Tibial nerve (tissue), 4 donors: ENCODE results near the gene CLASP2.

ENCODE experiments used
- CTCF ChIP-seq, 5 experiments: fragments of 200-600 bp in 3 of 5; fragments of 450-650 bp in 2 of 5; sonication (generic) in 3 of 5; IDR thresholded peaks; one replicate each; pipeline ENCODE4 v1.5.1; 2016 to 2019; ENCODE audit warnings: antibody characterized with exemption in 5 of 5, mild to moderate bottlenecking in 3 of 5, moderate library complexity in 2 of 5
- EP300 ChIP-seq, 2 donors: sonication (generic); formaldehyde crosslinking; IDR thresholded peaks; one replicate each; pipeline ENCODE4 v1.6.1; 2017; ENCODE audit warnings: antibody characterized with exemption in 2 of 2, mild to moderate bottlenecking in 1 of 2
- POLR2A ChIP-seq, 2 donors: fragments of 450-650 bp; IDR thresholded peaks; one replicate each; pipeline ENCODE4 v1.6.1; 2017; ENCODE audit warnings: antibody characterized with exemption in 2 of 2, mild to moderate bottlenecking in 2 of 2, moderate library complexity in 2 of 2

DNA sequence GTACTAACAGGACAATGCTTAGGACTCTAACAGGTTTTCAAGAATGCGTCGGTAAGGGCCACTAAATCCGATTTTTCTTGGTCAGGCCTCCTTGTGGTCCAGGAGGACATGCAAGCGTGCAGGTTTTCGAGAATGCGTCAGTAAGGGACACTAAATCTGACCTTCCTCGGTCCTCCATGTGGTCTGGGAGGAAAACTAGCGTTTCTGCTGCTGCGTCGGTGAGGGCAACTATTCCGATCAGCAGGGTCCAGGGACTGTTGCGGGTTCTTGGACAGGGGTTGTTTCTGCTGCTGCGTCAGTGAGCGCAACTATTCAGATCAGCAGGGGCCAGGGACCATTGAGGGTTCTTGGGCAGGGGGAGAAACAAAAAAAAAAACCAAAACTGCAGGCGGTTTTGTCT lies 270.1 kb downstream of the CLASP2 start:
- TF ChIP-seq CTCF (IDR thresholded peaks at IDR 0.05) (no peak), POLR2A (IDR thresholded peaks at IDR 0.05) (no peak), EP300 (IDR thresholded peaks at IDR 0.05) (no peak)
